ENCODE data around the gene MIEN1.

GRCh38 chr17:39739885-39740356 lies 9.6 kb upstream of the MIEN1 start:
- no peak for TF ChIP-seq EZH2 (IDR thresholded peaks at IDR 0.05)
- TF ChIP-seq CTCF (IDR thresholded peaks at IDR 0.05) = no peak
- no peak for TF ChIP-seq EZH2phosphoT487 (IDR thresholded peaks at IDR 0.05)

All from neural progenitor cell (in vitro differentiated cells).